HepG2 (cell line): ENCODE measurements around the gene LYRM1. TPM values are rescaled to one million over a fixed set of nuclear protein-coding genes. Genes with fewer than 3 reads are reported as not detected.

Source experiments
- DR1 ChIP-seq: sonication (generic); formaldehyde crosslinking; IDR thresholded peaks from 2 replicates; pipeline ENCODE4 v1.8.0; 2021; ENCODE audit warnings: mild to moderate bottlenecking, missing genetic modification reagents, inconsistent platforms
- ESRRA ChIP-seq: sonication (generic); formaldehyde crosslinking; IDR thresholded peaks from 2 replicates; pipeline ENCODE4 v1.5.1; 2020; ENCODE audit warnings: mild to moderate bottlenecking, low read depth, missing genetic modification reagents
- FOXM1 ChIP-seq: sonication (generic); formaldehyde crosslinking; IDR thresholded peaks from 2 replicates; pipeline ENCODE4 v1.5.0; 2020; ENCODE audit warnings: missing genetic modification reagents
- GTF3A ChIP-seq: sonication (generic); formaldehyde crosslinking; conservative IDR thresholded peaks from 2 replicates; pipeline ENCODE4 v1.4.0; 2020; ENCODE audit warnings: mild to moderate bottlenecking, missing genetic modification reagents
- GZF1 ChIP-seq: sonication (generic); formaldehyde crosslinking; IDR thresholded peaks from 2 replicates; pipeline ENCODE4 v1.5.1; 2020; ENCODE audit warnings: mild to moderate bottlenecking, missing genetic modification reagents
- HNF4G ChIP-seq, 2 experiments: sonication (generic) in 1 of 2; formaldehyde crosslinking in 1 of 2; IDR thresholded peaks; 2 replicates each; pipeline versions ENCODE4 v1.4.0 to v1.6.1; 2011 to 2020; ENCODE audit warnings: borderline replicate concordance in 2 of 2, low read depth in 2 of 2, mild to moderate bottlenecking in 2 of 2, low read length in 1 of 2, missing genetic modification reagents in 1 of 2, moderate library complexity in 1 of 2
- MEF2D ChIP-seq: sonication (generic); formaldehyde crosslinking; IDR thresholded peaks from 2 replicates; pipeline ENCODE4 v1.5.1; 2020; ENCODE audit warnings: mild to moderate bottlenecking, missing genetic modification reagents
- PRPF4 ChIP-seq: fragments of 200-400 bp; formaldehyde crosslinking; IDR thresholded peaks from 2 replicates; pipeline ENCODE4 v1.6.1; 2016; ENCODE audit warnings: low read length, low read depth; ENCODE audit not compliant: poor library complexity, severe bottlenecking
- RBM39 ChIP-seq: fragments of 200-400 bp; formaldehyde crosslinking; IDR thresholded peaks from one replicate; pipeline ENCODE4 v1.6.1; 2018; ENCODE audit warnings: antibody characterized with exemption, mild to moderate bottlenecking, low read depth, low read length; ENCODE audit not compliant: poor library complexity, severe bottlenecking
- SMAD1 ChIP-seq: sonication (generic); formaldehyde crosslinking; IDR thresholded peaks from 2 replicates; pipeline ENCODE4 v1.4.0; 2020; ENCODE audit warnings: missing genetic modification reagents, low read depth, mild to moderate bottlenecking, borderline replicate concordance
- SRSF4 ChIP-seq: fragments of 200-400 bp; formaldehyde crosslinking; IDR thresholded peaks from one replicate; pipeline ENCODE4 v1.6.1; 2018; ENCODE audit warnings: mild to moderate bottlenecking, low read depth, low read length, moderate library complexity; ENCODE audit not compliant: poor library complexity, severe bottlenecking
- TEAD3 ChIP-seq: optimal IDR thresholded peaks from 2 replicates; pipeline ENCODE3; 2016; ENCODE audit warnings: borderline replicate concordance
- THAP11 ChIP-seq: IDR thresholded peaks from 2 replicates; pipeline ENCODE4 v1.6.1; 2016; ENCODE audit warnings: missing biosample characterization, missing genetic modification reagents
- ZNF569 ChIP-seq: sonication (generic); formaldehyde crosslinking; IDR thresholded peaks from 2 replicates; pipeline ENCODE4 v1.5.0; 2020; ENCODE audit warnings: mild to moderate bottlenecking, missing genetic modification reagents, moderate library complexity, borderline replicate concordance
- polyA plus RNA-seq, 8 experiments: library from polyadenylated mRNA; depleted of rRNA in 3 of 8; stranded (reverse) in 7 of 8; unstranded in 1 of 8; fragments of >200 nt; fragmentation: Illumina TruSeq in 4 of 8; extraction: Trizol in 4 of 8; gene quantifications; 2 replicates each; pipeline versions ENCODE4 v1.2.1 to v1.2.3, GENCODE V29; 2011 to 2016; ENCODE audit warnings: low read depth in 4 of 8, missing spikeins in 1 of 8, mixed read lengths in 1 of 8; ENCODE audit not compliant: insufficient read depth in 1 of 8
- total RNA-seq, 5 experiments: library from RNA; depleted of rRNA; stranded (reverse); fragments of >200 nt; fragmentation: Illumina TruSeq; extraction: Trizol; gene quantifications; 2 replicates each; pipeline ENCODE4 v1.2.3, GENCODE V29; 2016; ENCODE audit warnings: low read depth in 1 of 5
- TF ChIP-seq, protein P1 (sequence below): sonication (generic); formaldehyde crosslinking; IDR thresholded peaks from 2 replicates; pipeline ENCODE4 v1.5.0; 2020; ENCODE audit warnings: missing genetic modification reagents
- TF ChIP-seq, protein P2 (sequence below): sonication (generic); formaldehyde crosslinking; IDR thresholded peaks from 2 replicates; pipeline ENCODE4 v1.4.0; 2020; ENCODE audit warnings: missing genetic modification reagents, borderline replicate concordance
- TF ChIP-seq, protein P3 (sequence below): sonication (generic); formaldehyde crosslinking; IDR thresholded peaks from 2 replicates; pipeline ENCODE4 v1.8.1; 2023; ENCODE audit warnings: mild to moderate bottlenecking, missing genetic modification reagents, borderline replicate concordance
- TF ChIP-seq, protein P4 (sequence below): sonication (generic); formaldehyde crosslinking; conservative IDR thresholded peaks from 2 replicates; pipeline ENCODE4 v1.4.0; 2020; ENCODE audit warnings: mild to moderate bottlenecking, missing genetic modification reagents, moderate library complexity
- TF ChIP-seq, protein P5 (sequence below): IDR thresholded peaks from 2 replicates; pipeline ENCODE4 v1.6.1; 2016
- TF ChIP-seq, protein P6 (sequence below): sonication (generic); formaldehyde crosslinking; IDR thresholded peaks from 2 replicates; pipeline ENCODE4 v1.4.0; 2020; ENCODE audit warnings: missing genetic modification reagents

The LYRM1 gene
- total and polyA plus RNA-seq, 2 of the 13 experiments (the other 11 are each of a cell fraction or from before 2014, with no cell fraction given), result 59.2 to 82.6 TPM

DNA sequence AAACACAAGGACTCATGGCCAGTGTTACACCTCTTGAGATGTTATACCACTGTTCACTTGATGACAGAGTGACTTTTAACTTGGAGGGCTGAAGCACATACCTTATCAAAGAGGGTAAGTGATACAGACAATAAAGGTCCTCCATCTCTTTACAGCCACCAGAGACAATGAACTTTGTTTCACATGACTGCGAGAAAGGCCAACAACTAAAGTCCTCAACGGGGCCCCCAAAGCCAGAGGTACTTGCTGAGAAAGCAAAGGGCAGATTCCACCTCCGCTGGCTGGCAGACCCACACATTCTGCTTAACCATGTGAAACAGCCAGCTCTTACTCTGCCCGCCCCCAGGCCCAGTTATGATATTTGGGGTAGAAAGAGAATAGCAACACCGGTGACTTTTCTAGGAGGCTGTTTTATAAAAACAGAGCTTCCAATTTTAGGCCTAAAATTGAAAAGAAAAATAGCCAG is 21.9 kb upstream of the LYRM1 start (continued):
- TF ChIP-seq, protein P1, sequence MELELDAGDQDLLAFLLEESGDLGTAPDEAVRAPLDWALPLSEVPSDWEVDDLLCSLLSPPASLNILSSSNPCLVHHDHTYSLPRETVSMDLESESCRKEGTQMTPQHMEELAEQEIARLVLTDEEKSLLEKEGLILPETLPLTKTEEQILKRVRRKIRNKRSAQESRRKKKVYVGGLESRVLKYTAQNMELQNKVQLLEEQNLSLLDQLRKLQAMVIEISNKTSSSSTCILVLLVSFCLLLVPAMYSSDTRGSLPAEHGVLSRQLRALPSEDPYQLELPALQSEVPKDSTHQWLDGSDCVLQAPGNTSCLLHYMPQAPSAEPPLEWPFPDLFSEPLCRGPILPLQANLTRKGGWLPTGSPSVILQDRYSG, result no peak
- TF ChIP-seq, protein P2, sequence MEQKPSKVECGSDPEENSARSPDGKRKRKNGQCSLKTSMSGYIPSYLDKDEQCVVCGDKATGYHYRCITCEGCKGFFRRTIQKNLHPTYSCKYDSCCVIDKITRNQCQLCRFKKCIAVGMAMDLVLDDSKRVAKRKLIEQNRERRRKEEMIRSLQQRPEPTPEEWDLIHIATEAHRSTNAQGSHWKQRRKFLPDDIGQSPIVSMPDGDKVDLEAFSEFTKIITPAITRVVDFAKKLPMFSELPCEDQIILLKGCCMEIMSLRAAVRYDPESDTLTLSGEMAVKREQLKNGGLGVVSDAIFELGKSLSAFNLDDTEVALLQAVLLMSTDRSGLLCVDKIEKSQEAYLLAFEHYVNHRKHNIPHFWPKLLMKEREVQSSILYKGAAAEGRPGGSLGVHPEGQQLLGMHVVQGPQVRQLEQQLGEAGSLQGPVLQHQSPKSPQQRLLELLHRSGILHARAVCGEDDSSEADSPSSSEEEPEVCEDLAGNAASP (CRISPR knock-in tag), result 0 out of 2 replicates have a peak, but pooled peaks have one; percentile 13
- TF ChIP-seq PRPF4, result no peak
- no peak for TF ChIP-seq RBM39
- TF ChIP-seq GZF1 (CRISPR knock-in tag), result no peak
- no peak for TF ChIP-seq SRSF4
- TF ChIP-seq GTF3A (CRISPR knock-in tag), result no peak
- no peak for TF ChIP-seq DR1
- TF ChIP-seq, protein P3, sequence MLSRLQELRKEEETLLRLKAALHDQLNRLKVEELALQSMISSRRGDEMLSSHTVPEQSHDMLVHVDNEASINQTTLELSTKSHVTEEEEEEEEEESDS (CRISPR knock-in tag), result no peak
- TF ChIP-seq, protein P4, sequence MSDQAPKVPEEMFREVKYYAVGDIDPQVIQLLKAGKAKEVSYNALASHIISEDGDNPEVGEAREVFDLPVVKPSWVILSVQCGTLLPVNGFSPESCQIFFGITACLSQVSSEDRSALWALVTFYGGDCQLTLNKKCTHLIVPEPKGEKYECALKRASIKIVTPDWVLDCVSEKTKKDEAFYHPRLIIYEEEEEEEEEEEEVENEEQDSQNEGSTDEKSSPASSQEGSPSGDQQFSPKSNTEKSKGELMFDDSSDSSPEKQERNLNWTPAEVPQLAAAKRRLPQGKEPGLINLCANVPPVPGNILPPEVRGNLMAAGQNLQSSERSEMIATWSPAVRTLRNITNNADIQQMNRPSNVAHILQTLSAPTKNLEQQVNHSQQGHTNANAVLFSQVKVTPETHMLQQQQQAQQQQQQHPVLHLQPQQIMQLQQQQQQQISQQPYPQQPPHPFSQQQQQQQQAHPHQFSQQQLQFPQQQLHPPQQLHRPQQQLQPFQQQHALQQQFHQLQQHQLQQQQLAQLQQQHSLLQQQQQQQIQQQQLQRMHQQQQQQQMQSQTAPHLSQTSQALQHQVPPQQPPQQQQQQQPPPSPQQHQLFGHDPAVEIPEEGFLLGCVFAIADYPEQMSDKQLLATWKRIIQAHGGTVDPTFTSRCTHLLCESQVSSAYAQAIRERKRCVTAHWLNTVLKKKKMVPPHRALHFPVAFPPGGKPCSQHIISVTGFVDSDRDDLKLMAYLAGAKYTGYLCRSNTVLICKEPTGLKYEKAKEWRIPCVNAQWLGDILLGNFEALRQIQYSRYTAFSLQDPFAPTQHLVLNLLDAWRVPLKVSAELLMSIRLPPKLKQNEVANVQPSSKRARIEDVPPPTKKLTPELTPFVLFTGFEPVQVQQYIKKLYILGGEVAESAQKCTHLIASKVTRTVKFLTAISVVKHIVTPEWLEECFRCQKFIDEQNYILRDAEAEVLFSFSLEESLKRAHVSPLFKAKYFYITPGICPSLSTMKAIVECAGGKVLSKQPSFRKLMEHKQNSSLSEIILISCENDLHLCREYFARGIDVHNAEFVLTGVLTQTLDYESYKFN (CRISPR knock-in tag), result peak; percentile 93
- no peak for TF ChIP-seq FOXM1 (CRISPR knock-in tag)
- TF ChIP-seq ZNF569 (CRISPR knock-in tag), result no peak
- TF ChIP-seq, protein P5, sequence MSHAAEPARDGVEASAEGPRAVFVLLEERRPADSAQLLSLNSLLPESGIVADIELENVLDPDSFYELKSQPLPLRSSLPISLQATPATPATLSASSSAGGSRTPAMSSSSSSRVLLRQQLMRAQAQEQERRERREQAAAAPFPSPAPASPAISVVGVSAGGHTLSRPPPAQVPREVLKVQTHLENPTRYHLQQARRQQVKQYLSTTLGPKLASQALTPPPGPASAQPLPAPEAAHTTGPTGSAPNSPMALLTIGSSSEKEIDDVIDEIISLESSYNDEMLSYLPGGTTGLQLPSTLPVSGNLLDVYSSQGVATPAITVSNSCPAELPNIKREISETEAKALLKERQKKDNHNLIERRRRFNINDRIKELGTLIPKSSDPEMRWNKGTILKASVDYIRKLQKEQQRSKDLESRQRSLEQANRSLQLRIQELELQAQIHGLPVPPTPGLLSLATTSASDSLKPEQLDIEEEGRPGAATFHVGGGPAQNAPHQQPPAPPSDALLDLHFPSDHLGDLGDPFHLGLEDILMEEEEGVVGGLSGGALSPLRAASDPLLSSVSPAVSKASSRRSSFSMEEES (CRISPR knock-in tag), result peak; percentile 78
- no peak for TF ChIP-seq ESRRA (CRISPR knock-in tag)
- TF ChIP-seq TEAD3, result peak; percentile 64
- TF ChIP-seq HNF4G (IDR thresholded peaks at IDR 0.05; ENCODE audit: borderline replicate concordance, low read depth, low read length), result peak; percentile 93
- peak; percentile 53; the same call in 1 of the 2 replicates for TF ChIP-seq HNF4G (CRISPR knock-in tag; IDR thresholded peaks at IDR 0.05; ENCODE audit: borderline replicate concordance, low read depth)
- TF ChIP-seq MEF2D (CRISPR knock-in tag), result 0 out of 2 replicates have a peak, but pooled peaks have one; percentile 60
- TF ChIP-seq THAP11 (CRISPR knock-in tag), result no peak
- TF ChIP-seq, protein P6, sequence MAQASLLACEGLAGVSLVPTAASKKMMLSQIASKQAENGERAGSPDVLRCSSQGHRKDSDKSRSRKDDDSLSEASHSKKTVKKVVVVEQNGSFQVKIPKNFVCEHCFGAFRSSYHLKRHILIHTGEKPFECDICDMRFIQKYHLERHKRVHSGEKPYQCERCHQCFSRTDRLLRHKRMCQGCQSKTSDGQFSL, result no peak
- no peak for TF ChIP-seq SMAD1 (CRISPR knock-in tag)
